GM20431 (cell line): ENCODE data around the gene CTH.
"Not testable (repeated sequence)": the region's sequence is repeated elsewhere in the genome, so short reads cannot be mapped to it uniquely, and the experiment has no call there.

Experiments
- in situ Hi-C: fragments of 300-500 bp; cut with MseI, MboI; formaldehyde crosslinking; loops from one replicate; pipeline ENCODE4 v1.15.0; 2020; ENCODE audit warnings: low sequenced_read_pairs; ENCODE audit not compliant: unreplicated experiment

Gene CTH

GRCh38 chr1:70410604-70411359, at the start of gene CTH:
Gene CTH (plus strand): TSS chr1:70411268. CDS start chr1:70411416, 148 bp downstream.
- in situ Hi-C loops = no loop called here

- in situ Hi-C loops = no loop called here
These were observed 49.2 kb upstream of the CTH start for GRCh38 chr1:70361727-70362398.

GRCh38 chr1:70364439-70364838, 46.6 kb upstream of the CTH start:
- in situ Hi-C loops = no loop called here

- in situ Hi-C loops = not testable (repeated sequence)
These were observed 44.6 kb upstream of the CTH start for GRCh38 chr1:70366425-70366952.

GRCh38 chr1:70366997-70367396, 44.1 kb upstream of the CTH start:
- in situ Hi-C loops = not testable (repeated sequence)

GRCh38 chr1:70367397-70367796, 43.7 kb upstream of the CTH start:
- in situ Hi-C loops = not testable (repeated sequence)

- in situ Hi-C loops = not testable (repeated sequence)
These were observed 39.5 kb upstream of the CTH start for GRCh38 chr1:70371586-70371985.

GRCh38 chr1:70372426-70372825, 38.6 kb upstream of the CTH start:
- in situ Hi-C loops = no loop called here

- in situ Hi-C loops = not testable (repeated sequence)
These were observed 37.5 kb upstream of the CTH start for GRCh38 chr1:70373580-70373979.

- in situ Hi-C loops = no loop called here
These were observed 34.9 kb upstream of the CTH start for GRCh38 chr1:70376196-70376595.

GRCh38 chr1:70382682-70383081, 28.4 kb upstream of the CTH start:
- in situ Hi-C loops = no loop called here

- in situ Hi-C loops = no loop called here
These were observed 27.6 kb upstream of the CTH start for GRCh38 chr1:70383483-70383882.

- in situ Hi-C loops = no loop called here
These were observed 26.5 kb upstream of the CTH start for GRCh38 chr1:70384542-70384941.

- in situ Hi-C loops = no loop called here
These were observed 25.6 kb upstream of the CTH start for GRCh38 chr1:70385477-70385876.

- in situ Hi-C loops = no loop called here
These were observed 24.9 kb upstream of the CTH start for GRCh38 chr1:70386121-70386520.

- in situ Hi-C loops = no loop called here
These were observed 23.6 kb upstream of the CTH start for GRCh38 chr1:70387507-70387906.

GRCh38 chr1:70392626-70393025, 18.4 kb upstream of the CTH start:
- in situ Hi-C loops = no loop called here

- in situ Hi-C loops = no loop called here
These were observed 14.5 kb upstream of the CTH start for GRCh38 chr1:70396607-70397006.

- in situ Hi-C loops = no loop called here
These were observed 14.1 kb upstream of the CTH start for GRCh38 chr1:70397013-70397412.

GRCh38 chr1:70400335-70400734, 10.7 kb upstream of the CTH start:
- in situ Hi-C loops = no loop called here

- in situ Hi-C loops = no loop called here
These were observed 9.1 kb upstream of the CTH start for GRCh38 chr1:70401974-70402373.
